Measurements from ENCODE around the gene HABP2. TPM values are rescaled to one million over a fixed set of nuclear protein-coding genes. Genes with fewer than 3 reads are reported as not detected.

HABP2 gene
- total and polyA plus RNA-seq, 2 of the 4 experiments (the other 2 are of a cell fraction), result not detected

DNA sequence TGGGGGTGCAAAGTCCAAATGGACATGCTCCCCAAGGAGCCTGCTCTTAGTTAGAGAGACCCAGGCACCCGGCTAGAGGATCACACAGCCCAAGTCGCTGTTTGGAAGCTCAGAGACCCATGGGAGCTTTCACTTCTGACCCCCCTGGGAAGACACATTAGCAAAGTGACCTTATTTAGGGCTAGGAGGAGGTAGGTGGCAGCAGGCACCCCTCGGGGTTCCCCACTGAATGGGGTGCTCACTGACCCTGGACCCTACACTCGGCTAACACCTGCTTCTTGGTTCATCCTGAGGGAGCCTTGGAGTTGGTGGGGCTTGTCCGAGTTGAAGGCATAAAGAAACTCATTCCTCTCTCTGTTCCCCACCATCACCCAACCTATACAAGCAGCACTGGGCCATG lies 27.1 kb upstream of the HABP2 start:
- 43% methylated on average over 2 of the region's 5 CpGs; no CpG with 5 or more reads in 1 of the 2 experiments for WGBS, 2 experiments (ENCODE audit: extremely low coverage in 2 of 2, insufficient read length in 1 of 2)
- Histone ChIP-seq H2BK20ac (ENCODE audit: low read depth, low read length) (no peak overlapping the region), H2AK9ac (replicated peaks; ENCODE audit: low read depth, low read length, poor library complexity) (peak overlapping the region; percentile 16), H4K5ac (ENCODE audit: low read depth, low read length) (no peak overlapping the region), H3K27ac (ENCODE audit: insufficient read depth, low read length) (no peak overlapping the region), H3K27me3 (ENCODE audit: control insufficient read depth, insufficient read depth, low read length) (no peaks in the 10 kb centered on the region; the same call in 1 of the 2 replicates), H2BK5ac (ENCODE audit: low read depth, low read length, poor library complexity, severe bottlenecking) (no peak overlapping the region), H2BK15ac (ENCODE audit: low read depth, low read length) (no peak overlapping the region), H3K23ac (ENCODE audit: low read depth, low read length) (no peak overlapping the region), H3K56ac (ENCODE audit: extremely low read depth, insufficient read depth, low read length) (no peak overlapping the region), H3K4me3 (ENCODE audit: insufficient read depth, low read depth, low read length) (no peak overlapping the region), H3K4me2 (ENCODE audit: low read depth, low read length) (no peak overlapping the region), H2AFZ (replicated peaks; ENCODE audit: low read length, poor library complexity) (no peak overlapping the region), H2AK5ac (ENCODE audit: low read depth, low read length) (no peak overlapping the region), H4K20me1 (ENCODE audit: insufficient read depth, low read length) (no peaks in the 10 kb centered on the region), H4K8ac (ENCODE audit: low read depth in 2 of 2, low read length in 2 of 2) (no peak overlapping the region), H3K14ac (replicated peaks; ENCODE audit: low read depth, low read length) (no peak overlapping the region), H3K9me1 (ENCODE audit: insufficient read depth, low read length) (no peaks in the 10 kb centered on the region), H3K4ac (ENCODE audit: low read depth, low read length) (no peak overlapping the region), H3K18ac (ENCODE audit: low read depth, low read length) (no peak overlapping the region), H4K91ac (ENCODE audit: insufficient read depth, low read depth, low read length) (no peak overlapping the region), H3K9ac (ENCODE audit: low read depth, low read length) (no peak overlapping the region), H3K4me1 (ENCODE audit: control insufficient read depth, insufficient read depth, low read length) (no peaks in the 10 kb centered on the region), H3K36me3 (ENCODE audit: control insufficient read depth, insufficient read depth, low read length) (no peaks in the 10 kb centered on the region), H3K9me3 (ENCODE audit: control insufficient read depth, insufficient read depth, low read length) (no peaks in the 10 kb centered on the region), H3K79me1 (ENCODE audit: low read depth in 1 of 2, low read length in 2 of 2) (no peaks in the 10 kb centered on the region), H2BK120ac (ENCODE audit: low read depth, low read length) (no peak overlapping the region)
- ChIA-PET POLR2A (ENCODE audit: unreplicated experiment) (no interaction called here), CTCF (interaction anchor here (0.7 kb wide), 1 partner anchor 51 kb away, joined by 5 read pairs; no protein-coding TSS in a partner anchor)
- dilution Hi-C loops (cut with HindIII; ENCODE audit: low sequenced_read_pairs, unreplicated experiment) (no loop called here), intact Hi-C loops (cut with micrococcal nuclease) (loop anchor here (10.0 kb wide), 1 partner anchor 401 kb away; no protein-coding TSS in a partner anchor), in situ Hi-C loops (cut with MboI; ENCODE audit: low sequenced_read_pairs) (no loop called here)
- no TSS peak for BruUV-seq (replicated peaks)
- no peak for TF ChIP-seq CHD1 (IDR thresholded peaks at IDR 0.05; ENCODE audit: low read depth, low read length)
- no peak for TF ChIP-seq RFX5 (IDR thresholded peaks at IDR 0.05; ENCODE audit: low read depth, low read length)
- TF ChIP-seq RAD21 (IDR thresholded peaks at IDR 0.05; ENCODE audit: low read length), result no peak
- no peak for TF ChIP-seq RCOR1 (IDR thresholded peaks at IDR 0.05; ENCODE audit: insufficient replicate concordance, low read length)
- no peak for TF ChIP-seq BHLHE40 (IDR thresholded peaks at IDR 0.05; ENCODE audit: low read depth, low read length)
- DNase-seq (no peak), ATAC-seq (ENCODE audit: low read depth) (no peak)

Measured in IMR-90 (cell line).